22Rv1 (cell line): ENCODE results near the gene MAST3.

Experiments used
- H3K27ac ChIP-seq: fragments of 450-650 bp; 2 replicates; pipeline ENCODE4 v1.5.1; 2017
- ZFX ChIP-seq: fragments of 450-650 bp; IDR thresholded peaks from 2 replicates; pipeline ENCODE4 v1.6.1; 2017; ENCODE audit warnings: antibody characterized with exemption, borderline replicate concordance
- TF ChIP-seq, protein P1 (sequence below): fragments of 450-650 bp; IDR thresholded peaks from 2 replicates; pipeline ENCODE4 v1.5.1; 2017; ENCODE audit warnings: mild to moderate bottlenecking

MAST3 gene

DNA sequence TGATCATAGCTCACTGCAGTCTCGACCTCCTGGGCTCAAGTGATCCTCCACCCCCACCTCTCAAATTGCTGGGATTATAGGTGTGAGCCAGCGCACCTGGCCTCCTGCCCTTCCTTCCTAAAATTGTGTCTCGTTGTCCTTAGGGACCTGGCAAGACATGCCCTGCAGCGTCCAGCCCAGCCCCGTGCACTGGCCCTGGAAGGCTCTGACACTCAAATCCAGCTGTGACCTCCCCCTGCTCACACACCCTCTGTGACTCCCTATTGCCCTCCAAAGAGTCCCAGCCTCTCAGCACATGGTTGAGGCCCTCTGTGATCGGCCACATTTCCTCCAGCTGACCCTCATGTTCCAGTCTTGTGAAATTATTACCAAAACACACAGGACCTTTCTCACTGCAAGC, 100.4 kb downstream of the MAST3 start:
- TF ChIP-seq, protein P1, sequence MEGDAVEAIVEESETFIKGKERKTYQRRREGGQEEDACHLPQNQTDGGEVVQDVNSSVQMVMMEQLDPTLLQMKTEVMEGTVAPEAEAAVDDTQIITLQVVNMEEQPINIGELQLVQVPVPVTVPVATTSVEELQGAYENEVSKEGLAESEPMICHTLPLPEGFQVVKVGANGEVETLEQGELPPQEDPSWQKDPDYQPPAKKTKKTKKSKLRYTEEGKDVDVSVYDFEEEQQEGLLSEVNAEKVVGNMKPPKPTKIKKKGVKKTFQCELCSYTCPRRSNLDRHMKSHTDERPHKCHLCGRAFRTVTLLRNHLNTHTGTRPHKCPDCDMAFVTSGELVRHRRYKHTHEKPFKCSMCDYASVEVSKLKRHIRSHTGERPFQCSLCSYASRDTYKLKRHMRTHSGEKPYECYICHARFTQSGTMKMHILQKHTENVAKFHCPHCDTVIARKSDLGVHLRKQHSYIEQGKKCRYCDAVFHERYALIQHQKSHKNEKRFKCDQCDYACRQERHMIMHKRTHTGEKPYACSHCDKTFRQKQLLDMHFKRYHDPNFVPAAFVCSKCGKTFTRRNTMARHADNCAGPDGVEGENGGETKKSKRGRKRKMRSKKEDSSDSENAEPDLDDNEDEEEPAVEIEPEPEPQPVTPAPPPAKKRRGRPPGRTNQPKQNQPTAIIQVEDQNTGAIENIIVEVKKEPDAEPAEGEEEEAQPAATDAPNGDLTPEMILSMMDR: no peak
- no peak for TF ChIP-seq ZFX

GRCh38 chr19:18198374-18198773, 100.8 kb downstream of the MAST3 start:
- TF ChIP-seq ZFX: no peak
- TF ChIP-seq, protein P1: no peak
- H3K27ac ChIP-seq: no peak overlapping the region

More for the DNA sequence above, 100.4 kb downstream of the MAST3 start:
- no peak overlapping the region for H3K27ac ChIP-seq
